Activated CD4-positive, alpha-beta T cell treated with anti-CD3 and anti-CD28 coated beads for 36 hours (primary cell): Measurements from ENCODE around the gene MAPK8IP3. TPM values are rescaled to one million over a fixed set of nuclear protein-coding genes. Genes with fewer than 3 reads are reported as not detected.

ENCODE experiments used
- ATAC-seq: fragments of 200-7000 bp; cut with Tn5 transposase; one replicate; pipeline ENCODE4 v1.10.0; 2021; ENCODE audit warnings: mild to moderate bottlenecking, moderate library complexity
- CTCF ChIA-PET: fragments of 350-600 bp; sonication (Branson Sonifier 250); formaldehyde crosslinking; loops from one replicate; lab custom pipeline; 2021; ENCODE audit warnings: antibody characterized with exemption; lab: Charles Lee
- POLR2A ChIA-PET: fragments of 350-600 bp; sonication (Branson Sonifier 250); formaldehyde crosslinking; loops from one replicate; lab custom pipeline; 2021; ENCODE audit warnings: antibody characterized with exemption, inconsistent platforms; lab: Charles Lee
- DNase-seq: peaks from one replicate; pipeline ENCODE4 v3.0.0-alpha.2; 2020
- H3K27ac Mint-ChIP-seq: one replicate; pipeline ENCODE4 v1.8.0; 2021; ENCODE audit warnings: mixed read lengths
- H3K27me3 Mint-ChIP-seq: one replicate; pipeline ENCODE4 v1.8.0; 2021; ENCODE audit warnings: mixed read lengths
- H3K36me3 Mint-ChIP-seq: one replicate; pipeline ENCODE4 v1.8.0; 2021; ENCODE audit warnings: low read depth, mixed read lengths
- H3K4me1 Mint-ChIP-seq: one replicate; pipeline ENCODE4 v1.8.0; 2021; ENCODE audit warnings: mixed read lengths
- H3K4me3 Mint-ChIP-seq: one replicate; pipeline ENCODE4 v1.8.0; 2021; ENCODE audit warnings: mild to moderate bottlenecking, moderate library complexity, mixed read lengths
- H3K9me3 Mint-ChIP-seq: one replicate; pipeline ENCODE4 v1.8.0; 2021; ENCODE audit warnings: low read depth, mixed read lengths
- intact Hi-C, 2 experiments: fragments of 100-400 bp; cut with DNase I in 1 of 2; cut with micrococcal nuclease in 1 of 2; formaldehyde crosslinking; loops; one replicate each; pipeline versions ENCODE4 v1.14.2 to v1.15.1; 2022 to 2024; cut with DNase I, micrococcal nuclease
- microRNA-seq: library from miRNA; unstranded; fragments of <30 nt; microRNA quantifications from one replicate; pipeline ENCODE4 v1.2.0, GENCODE V29; 2021; ENCODE audit warnings: borderline replicate concordance
- total RNA-seq, 2 experiments: library from RNA; stranded (reverse); gene quantifications; one replicate each; pipeline ENCODE4 v1.2.3, GENCODE V29; 2021

The MAPK8IP3 gene
- total RNA-seq, 2 experiments from 2014 or later, result 56.7 to 57.6 TPM

DNA sequence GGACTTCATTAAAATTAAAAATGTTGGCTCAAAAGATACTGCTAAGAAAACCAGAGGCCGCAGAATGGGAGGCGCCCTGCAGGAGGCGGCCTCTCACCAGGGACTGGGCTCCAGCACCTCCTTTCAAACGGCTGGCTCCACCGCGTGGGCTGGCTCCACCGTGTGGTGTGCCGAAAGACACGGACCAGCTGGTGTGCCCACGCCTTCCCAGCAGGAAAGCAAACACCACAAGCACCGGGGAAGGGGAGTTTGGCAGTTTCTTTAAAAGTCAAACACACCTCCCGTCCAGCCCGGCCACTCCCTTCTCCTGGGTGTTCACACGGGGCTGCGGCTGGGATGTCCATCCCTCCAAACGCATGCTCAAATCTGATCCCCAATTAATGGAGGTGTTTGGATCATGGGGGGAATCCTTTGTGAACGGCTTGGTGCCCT lies 106.8 kb downstream of the MAPK8IP3 start:
- ATAC-seq, result peak; percentile 96
- H3K9me3 Mint-ChIP-seq, result no peaks in the 10 kb centered on the region
- DNase-seq, result peak; percentile 85
- peaks cover 11% of the 10 kb centered on the region for H3K36me3 Mint-ChIP-seq
- H3K27me3 Mint-ChIP-seq, result no peaks in the 10 kb centered on the region
- no peak overlapping the region for H3K4me3 Mint-ChIP-seq
- H3K27ac Mint-ChIP-seq, result peak overlapping the region; percentile 65
- intact Hi-C loops, result loop anchor here in 1 of 2 experiments (1.0 kb wide), 1 partner anchor 117 kb away; no protein-coding TSS in a partner anchor
- ChIA-PET POLR2A (no interaction called here), CTCF (no interaction called here)
- peaks cover 10% of the 10 kb centered on the region for H3K4me1 Mint-ChIP-seq

DNA sequence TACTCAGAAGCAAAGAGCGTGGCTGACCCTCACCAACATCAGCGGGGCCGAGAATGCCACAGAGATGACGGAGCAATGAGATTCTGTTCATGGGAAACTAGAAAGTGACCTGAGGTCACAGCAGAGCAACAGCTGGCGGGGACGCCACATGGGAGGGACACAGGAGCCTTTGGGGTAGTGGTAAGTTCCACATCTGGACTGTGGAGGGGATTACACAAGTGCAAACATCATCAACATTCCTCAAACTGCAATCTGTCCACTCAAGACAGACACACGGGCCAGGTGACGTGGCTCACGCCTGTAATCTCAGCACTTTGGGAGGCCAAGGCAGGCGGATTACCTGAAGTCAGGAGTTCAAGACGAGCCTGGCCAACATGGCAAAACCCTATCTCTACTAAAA lies 109.5 kb downstream of the MAPK8IP3 start:
- peaks cover 10% of the 10 kb centered on the region for H3K36me3 Mint-ChIP-seq
- ATAC-seq (no peak), DNase-seq (no peak)
- H3K27me3 Mint-ChIP-seq, result no peaks in the 10 kb centered on the region
- peak overlapping the region; percentile 31 for H3K27ac Mint-ChIP-seq
- ChIA-PET POLR2A (no interaction called here), CTCF (interaction anchor here (0.7 to 0.8 kb wide), 2 partner anchors 14 to 46 kb away, joined by 3 read pairs; no protein-coding TSS in a partner anchor)
- no peaks in the 10 kb centered on the region for H3K9me3 Mint-ChIP-seq
- intact Hi-C loops, result no loop called here
- H3K4me1 Mint-ChIP-seq, result peaks cover 10% of the 10 kb centered on the region
- no peak overlapping the region for H3K4me3 Mint-ChIP-seq

DNA sequence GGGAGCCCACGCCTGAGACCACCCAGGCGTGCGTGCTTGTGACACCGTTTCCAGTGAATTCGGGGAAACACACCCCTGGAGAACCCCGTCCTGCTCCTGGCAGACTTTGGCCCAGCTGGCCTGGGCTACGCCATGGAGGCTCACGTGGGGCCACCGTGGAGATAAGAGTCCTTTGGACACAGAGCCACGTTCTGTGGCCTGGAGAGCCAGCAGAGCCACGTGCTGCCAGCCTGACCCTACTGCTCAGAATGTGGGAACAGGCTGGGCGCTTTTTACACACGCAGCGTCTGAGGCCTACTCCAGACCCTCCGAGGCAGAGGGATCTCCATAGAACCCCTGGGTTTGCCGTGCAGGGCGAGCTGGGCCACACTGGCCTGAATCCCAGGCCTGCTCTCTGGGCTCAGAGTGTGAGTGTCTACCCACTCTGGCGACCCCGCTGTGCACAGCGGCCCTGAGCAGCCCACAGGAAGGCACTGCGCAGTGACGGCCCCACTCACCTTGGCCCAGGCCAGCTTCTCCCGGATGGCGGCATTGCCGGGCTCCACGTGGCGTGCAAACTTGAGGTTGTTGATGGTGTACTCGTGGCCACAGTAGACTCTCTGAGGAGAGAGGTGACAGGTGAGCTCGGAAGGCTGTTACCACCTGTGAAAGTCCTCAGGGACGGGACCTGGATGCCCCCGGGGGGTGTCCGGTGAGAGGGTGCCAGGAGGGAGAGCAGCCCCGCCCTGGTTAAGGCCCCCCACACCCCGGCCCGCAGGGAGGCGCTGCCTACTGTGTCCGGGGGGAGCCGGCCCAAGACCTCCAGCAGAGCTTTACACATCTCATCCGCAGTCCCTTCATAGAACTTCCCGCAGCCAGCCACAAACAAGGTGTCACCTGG lies 110.6 kb downstream of the MAPK8IP3 start:
- Mint-ChIP-seq H3K4me1 (peaks cover 10% of the 10 kb centered on the region), H3K36me3 (peaks cover 10% of the 10 kb centered on the region), H3K9me3 (no peaks in the 10 kb centered on the region), H3K4me3 (no peak overlapping the region), H3K27ac (no peak overlapping the region), H3K27me3 (no peaks in the 10 kb centered on the region)
- DNase-seq, result no peak
- CTCF ChIA-PET, result no interaction called here
- POLR2A ChIA-PET, result no interaction called here
- intact Hi-C loops, result no loop called here
- no peak for ATAC-seq

DNA sequence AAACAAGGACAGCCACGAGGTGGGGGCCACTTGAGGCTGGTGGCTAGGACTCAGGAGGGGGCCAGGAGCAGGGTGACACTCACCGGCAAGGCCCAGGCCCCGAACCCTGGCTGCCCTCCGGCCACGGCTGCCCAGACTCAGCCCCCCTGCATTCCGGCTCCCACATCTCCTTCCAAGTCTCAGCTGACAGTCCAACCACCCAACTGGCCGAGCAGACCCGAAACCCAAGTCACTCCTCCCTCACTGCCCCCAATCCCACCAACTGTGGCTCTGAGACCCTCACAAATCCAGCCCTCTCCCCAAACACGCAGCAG lies 111.2 kb downstream of the MAPK8IP3 start:
- Mint-ChIP-seq H3K4me1 (peaks cover 10% of the 10 kb centered on the region), H3K4me3 (no peak overlapping the region), H3K27ac (no peak overlapping the region), H3K27me3 (no peaks in the 10 kb centered on the region), H3K9me3 (no peaks in the 10 kb centered on the region), H3K36me3 (peaks cover 10% of the 10 kb centered on the region)
- CTCF ChIA-PET, result no interaction called here
- intact Hi-C loops, result no loop called here
- DNase-seq (no peak), ATAC-seq (no peak)
- POLR2A ChIA-PET, result no interaction called here

DNA sequence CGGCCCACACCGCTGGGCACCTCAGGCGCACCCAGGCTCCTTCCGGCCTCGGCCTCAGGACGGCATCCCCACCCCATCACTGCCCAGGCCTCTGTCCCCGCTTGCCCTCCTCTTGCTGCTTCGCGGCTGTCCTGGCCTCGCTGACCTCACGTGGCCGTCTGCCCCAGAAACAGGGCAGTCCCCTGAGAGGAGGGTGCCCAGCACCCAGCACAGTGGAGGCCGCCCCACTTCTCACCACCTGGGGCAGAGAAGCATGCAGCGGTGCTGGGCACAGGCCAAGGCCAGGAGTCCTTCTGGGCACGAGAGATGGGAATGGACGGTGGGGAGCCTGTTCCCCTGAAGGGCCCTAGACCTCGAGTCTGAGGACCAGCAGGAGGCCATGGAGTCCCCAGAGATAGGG lies 111.7 kb downstream of the MAPK8IP3 start:
- Mint-ChIP-seq H3K27ac (no peak overlapping the region), H3K4me3 (no peak overlapping the region), H3K4me1 (peaks cover 6% of the 10 kb centered on the region), H3K36me3 (peaks cover 10% of the 10 kb centered on the region), H3K9me3 (no peaks in the 10 kb centered on the region), H3K27me3 (no peaks in the 10 kb centered on the region)
- ATAC-seq (no peak), DNase-seq (no peak)
- intact Hi-C loops, result no loop called here
- POLR2A ChIA-PET, result no interaction called here
- CTCF ChIA-PET, result no interaction called here

DNA sequence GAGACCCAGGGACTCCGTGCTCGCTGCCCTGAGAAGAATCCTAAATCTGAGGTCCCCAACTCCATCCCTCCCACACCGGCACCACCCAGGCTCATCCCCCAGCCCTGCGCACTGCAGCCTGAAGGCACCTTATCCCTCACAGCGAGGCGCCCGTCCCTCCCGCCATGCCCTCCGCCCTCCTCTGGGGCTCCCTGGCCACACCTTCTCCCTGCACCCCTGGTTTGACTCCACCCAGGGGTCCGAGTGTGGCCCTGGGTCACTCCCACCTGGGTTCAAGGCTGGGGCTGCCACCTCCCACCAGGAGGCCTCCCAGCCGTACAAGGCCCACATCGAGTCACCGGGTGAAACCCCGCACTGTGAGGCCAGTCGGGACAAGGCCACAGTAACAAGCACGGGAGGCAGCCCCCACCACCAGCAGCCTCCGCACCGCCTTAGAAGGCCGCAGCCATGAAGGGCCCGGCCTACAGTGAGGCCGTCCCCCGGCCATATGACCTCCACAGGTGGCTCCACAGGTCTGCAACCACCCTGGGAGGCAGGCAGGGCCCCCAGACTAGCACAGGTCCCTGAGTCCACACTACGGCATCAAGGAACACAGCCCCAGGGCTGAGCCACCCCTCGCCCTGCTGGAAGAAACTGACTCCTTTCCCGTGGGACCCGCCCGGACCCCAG lies 112.3 kb downstream of the MAPK8IP3 start:
- ChIA-PET CTCF (no interaction called here), POLR2A (no interaction called here)
- no peak for ATAC-seq

DNA sequence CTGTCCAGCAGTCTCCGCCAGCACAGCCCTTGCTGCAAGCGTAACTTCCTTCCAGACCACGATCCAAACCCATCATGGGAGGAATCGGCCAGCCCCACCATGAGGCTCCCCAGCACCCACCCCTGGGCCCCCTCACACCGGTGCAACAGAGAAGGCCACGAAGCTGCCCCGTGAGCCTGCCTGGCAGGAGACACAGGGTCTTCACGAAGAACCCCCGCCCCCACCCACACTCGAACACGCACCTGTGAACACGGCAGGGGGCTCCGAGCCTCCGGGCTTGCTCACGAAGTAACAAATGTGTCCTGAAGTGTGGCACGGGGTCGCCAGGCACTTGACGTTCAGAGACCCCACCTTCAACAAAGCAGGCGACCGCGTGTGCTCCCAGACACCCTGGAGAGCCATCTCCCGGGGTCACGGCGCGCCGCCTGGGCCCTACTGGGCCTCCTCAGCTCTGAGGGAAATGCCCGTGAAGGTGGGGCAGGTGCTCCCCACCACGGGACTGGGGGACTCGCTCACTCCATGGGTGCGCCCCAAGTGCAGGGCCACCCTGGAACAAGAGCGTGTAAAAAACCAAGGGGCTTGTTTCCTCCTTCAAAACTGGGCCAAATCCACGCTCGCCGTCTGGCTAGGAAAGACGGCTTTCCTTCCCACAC lies 113.0 kb downstream of the MAPK8IP3 start:
- no peaks in the 10 kb centered on the region for H3K4me1 Mint-ChIP-seq
- H3K36me3 Mint-ChIP-seq, result peaks cover 7% of the 10 kb centered on the region
- H3K9me3 Mint-ChIP-seq, result no peaks in the 10 kb centered on the region
- H3K27ac Mint-ChIP-seq, result no peak overlapping the region
- CTCF ChIA-PET, result no interaction called here
- H3K27me3 Mint-ChIP-seq, result no peaks in the 10 kb centered on the region
- POLR2A ChIA-PET, result no interaction called here
- intact Hi-C loops, result no loop called here
- ATAC-seq (no peak), DNase-seq (no peak)
- no peak overlapping the region for H3K4me3 Mint-ChIP-seq

More for the DNA sequence above, 112.3 kb downstream of the MAPK8IP3 start:
- peaks cover 10% of the 10 kb centered on the region for H3K36me3 Mint-ChIP-seq
- intact Hi-C loops, result no loop called here
- no peak for DNase-seq
- no peaks in the 10 kb centered on the region for H3K4me1 Mint-ChIP-seq
- H3K4me3 Mint-ChIP-seq, result no peak overlapping the region
- H3K27me3 Mint-ChIP-seq, result no peaks in the 10 kb centered on the region
- H3K9me3 Mint-ChIP-seq, result no peaks in the 10 kb centered on the region
- no peak overlapping the region for H3K27ac Mint-ChIP-seq

DNA sequence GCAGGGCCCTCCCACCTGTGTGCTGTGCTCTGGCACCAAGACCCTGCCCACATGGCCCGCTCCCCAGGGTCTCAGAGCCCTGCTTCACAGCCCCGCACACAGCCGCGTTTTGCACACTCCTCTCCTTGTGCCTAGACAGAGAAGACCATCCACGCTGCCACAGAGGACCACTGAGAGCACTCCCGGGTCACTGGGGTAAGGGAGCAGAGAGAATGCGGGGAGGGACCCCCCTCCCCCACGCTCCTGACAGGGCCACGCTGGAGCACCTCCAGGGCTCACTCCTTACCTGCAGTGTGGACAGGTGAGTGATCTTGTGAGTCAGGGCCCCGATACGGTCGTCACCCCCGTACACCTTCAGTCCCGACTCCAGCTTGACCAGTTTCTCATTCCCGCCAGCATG lies 113.6 kb downstream of the MAPK8IP3 start:
- H3K9me3 Mint-ChIP-seq, result no peaks in the 10 kb centered on the region
- H3K27me3 Mint-ChIP-seq, result no peaks in the 10 kb centered on the region
- POLR2A ChIA-PET, result no interaction called here
- peaks cover 7% of the 10 kb centered on the region for H3K36me3 Mint-ChIP-seq
- H3K4me3 Mint-ChIP-seq, result no peak overlapping the region
- CTCF ChIA-PET, result no interaction called here
- no peak for ATAC-seq
- peaks cover 3% of the 10 kb centered on the region for H3K4me1 Mint-ChIP-seq
- intact Hi-C loops, result no loop called here
- H3K27ac Mint-ChIP-seq, result no peak overlapping the region
- no peak for DNase-seq

Small RNA genes lying within 50 kb of the gene (microRNA-seq; reads per million reads assigned to microRNA genes)
- 8.5 reads per million, percentile 25 among the genes with 10 or more reads in this experiment for gene MIR3177

Other genes with a start within 250 kb of the MAPK8IP3 start
- gene CLCN7, start 231.2 kb upstream of the MAPK8IP3 start, total RNA-seq, result 10 to 100 TPM; 29.9 to 33.7 TPM
- gene PTX4, start 217.3 kb upstream of the MAPK8IP3 start, total RNA-seq, result not detected
- gene TELO2, start 212.8 kb upstream of the MAPK8IP3 start, total RNA-seq, result 10 to 100 TPM; 48.1 to 60.0 TPM
- gene TMEM204, start 172.5 kb upstream of the MAPK8IP3 start, total RNA-seq, result 10 to 100 TPM; 12.6 to 17.5 TPM
- gene IFT140, start 94.1 kb upstream of the MAPK8IP3 start, total RNA-seq, result 10 to 100 TPM in 1 of 2 experiments, 1 to 10 TPM in 1; 9.8 to 11.0 TPM
- 10 to 100 TPM; 14.1 to 15.0 TPM for gene CRAMP1, start 93.8 kb upstream of the MAPK8IP3 start, total RNA-seq
- 100 to 1,000 TPM in 1 of 2 experiments, 10 to 100 TPM in 1; 77.1 to 111 TPM for gene JPT2, start 27.9 kb upstream of the MAPK8IP3 start, total RNA-seq
- 10 to 100 TPM; 23.7 to 43.6 TPM for gene NME3, start 65.3 kb downstream of the MAPK8IP3 start, total RNA-seq
- gene EME2, start 66.6 kb downstream of the MAPK8IP3 start, total RNA-seq, result 10 to 100 TPM; 13.1 to 18.4 TPM
- 100 to 1,000 TPM; 146 to 175 TPM for gene MRPS34, start 66.9 kb downstream of the MAPK8IP3 start, total RNA-seq
- 10 to 100 TPM; 12.5 to 13.6 TPM for gene SPSB3, start 76.4 kb downstream of the MAPK8IP3 start, total RNA-seq
- 10 to 100 TPM; 34.4 to 42.4 TPM for gene NUBP2, start 76.8 kb downstream of the MAPK8IP3 start, total RNA-seq
- not detected for gene IGFALS, start 87.5 kb downstream of the MAPK8IP3 start, total RNA-seq
- 10 to 100 TPM; 20.9 to 25.0 TPM for gene HAGH, start 120.6 kb downstream of the MAPK8IP3 start, total RNA-seq
- 10 to 100 TPM; 11.6 to 11.9 TPM for gene FAHD1, start 121.0 kb downstream of the MAPK8IP3 start, total RNA-seq
- gene MEIOB, start 166.0 kb downstream of the MAPK8IP3 start, total RNA-seq, result under 1 TPM; 0.14 to 0.21 TPM
- gene HS3ST6, start 212.2 kb downstream of the MAPK8IP3 start, total RNA-seq, result not detected
- 10 to 100 TPM; 17.3 to 21.8 TPM for gene MSRB1, start 237.0 kb downstream of the MAPK8IP3 start, total RNA-seq
- not detected for gene RPL3L, start 248.5 kb downstream of the MAPK8IP3 start, total RNA-seq